ENCODE data around the gene HSPB1.

DNA sequence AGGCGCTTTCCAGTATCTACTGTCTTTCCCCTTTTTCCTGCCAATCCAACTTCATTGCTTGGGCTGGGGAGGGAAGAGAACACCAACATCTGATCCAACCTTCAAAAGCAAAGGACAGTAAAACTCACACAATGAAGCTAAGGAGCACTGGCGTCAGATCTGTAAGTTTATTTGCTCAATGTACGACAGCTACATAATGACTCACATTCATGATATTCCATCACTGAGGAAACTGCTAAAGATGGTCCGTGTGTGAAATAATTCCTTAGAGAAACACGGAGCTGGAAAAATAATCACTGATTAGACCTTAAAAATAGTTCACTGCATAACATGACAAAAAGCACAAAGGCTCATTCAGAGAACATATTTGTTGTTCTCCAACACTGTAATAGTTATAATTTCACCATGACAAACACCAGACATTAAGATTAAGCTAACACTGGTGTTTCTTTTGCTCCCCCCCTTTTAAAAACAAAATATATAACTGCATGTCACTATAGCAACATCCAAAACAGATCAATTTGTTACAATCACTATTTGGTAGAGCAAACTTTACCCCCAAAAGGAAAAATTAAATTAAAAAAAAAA is 24.3 kb downstream of the HSPB1 start:
- TF ChIP-seq, protein P1, sequence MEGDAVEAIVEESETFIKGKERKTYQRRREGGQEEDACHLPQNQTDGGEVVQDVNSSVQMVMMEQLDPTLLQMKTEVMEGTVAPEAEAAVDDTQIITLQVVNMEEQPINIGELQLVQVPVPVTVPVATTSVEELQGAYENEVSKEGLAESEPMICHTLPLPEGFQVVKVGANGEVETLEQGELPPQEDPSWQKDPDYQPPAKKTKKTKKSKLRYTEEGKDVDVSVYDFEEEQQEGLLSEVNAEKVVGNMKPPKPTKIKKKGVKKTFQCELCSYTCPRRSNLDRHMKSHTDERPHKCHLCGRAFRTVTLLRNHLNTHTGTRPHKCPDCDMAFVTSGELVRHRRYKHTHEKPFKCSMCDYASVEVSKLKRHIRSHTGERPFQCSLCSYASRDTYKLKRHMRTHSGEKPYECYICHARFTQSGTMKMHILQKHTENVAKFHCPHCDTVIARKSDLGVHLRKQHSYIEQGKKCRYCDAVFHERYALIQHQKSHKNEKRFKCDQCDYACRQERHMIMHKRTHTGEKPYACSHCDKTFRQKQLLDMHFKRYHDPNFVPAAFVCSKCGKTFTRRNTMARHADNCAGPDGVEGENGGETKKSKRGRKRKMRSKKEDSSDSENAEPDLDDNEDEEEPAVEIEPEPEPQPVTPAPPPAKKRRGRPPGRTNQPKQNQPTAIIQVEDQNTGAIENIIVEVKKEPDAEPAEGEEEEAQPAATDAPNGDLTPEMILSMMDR (IDR thresholded peaks at IDR 0.05), result no peak
- TF ChIP-seq POLR2A (IDR thresholded peaks at IDR 0.05) (no peak), EP300 (IDR thresholded peaks at IDR 0.05) (no peak), POLR2AphosphoS5 (IDR thresholded peaks at IDR 0.05) (no peak)

All from suprapubic skin (tissue), 4 donors.